B cell (primary cell): ENCODE data around the gene PRKCQ. TPM values are rescaled to one million over a fixed set of nuclear protein-coding genes. Genes with fewer than 3 reads are reported as not detected.

Experiments
- ATAC-seq: fragments of 200-7000 bp; cut with Tn5 transposase; one replicate; pipeline ENCODE4 v1.10.0; 2021; ENCODE audit warnings: low read depth, mild to moderate bottlenecking, moderate number of reproducible peaks, moderate library complexity
- CTCF ChIA-PET: fragments of 350-600 bp; sonication (Branson Sonifier 250); formaldehyde crosslinking; loops from one replicate; lab custom pipeline; 2021; ENCODE audit warnings: antibody characterized with exemption, inconsistent platforms; lab: Charles Lee
- POLR2A ChIA-PET: fragments of 350-600 bp; sonication (Branson Sonifier 250); formaldehyde crosslinking; loops from one replicate; lab custom pipeline; 2021; ENCODE audit warnings: antibody characterized with exemption; lab: Charles Lee
- DNase-seq: peaks from one replicate; pipeline ENCODE4 v3.0.0; 2013
- H2AFZ ChIP-seq: 2 replicates; pipeline ENCODE4 v1.6.1; 2012; ENCODE audit warnings: mild to moderate bottlenecking, low read depth, low read length; ENCODE audit not compliant: insufficient read depth, poor library complexity, severe bottlenecking
- H3K27ac ChIP-seq, 2 donors: 1 replicate in 1 of 2; 2 replicates in 1 of 2; pipeline ENCODE4 v1.5.1; 2012 to 2013; ENCODE audit warnings: low read length in 2 of 2, mild to moderate bottlenecking in 2 of 2, moderate library complexity in 1 of 2
- H3K27me3 ChIP-seq, 4 experiments: fragments of 200-600 bp in 1 of 4; sonication (generic) in 1 of 4; replicated peaks in 1 of 4; 1 replicate in 2 of 4; 2 replicates in 2 of 4; pipeline versions ENCODE4 v1.6.1 to v1.7.0; 2013 to 2016; ENCODE audit warnings: low read length in 3 of 4, mild to moderate bottlenecking in 2 of 4, mixed read lengths in 1 of 4, moderate library complexity in 1 of 4; ENCODE audit not compliant: insufficient read depth in 4 of 4, control insufficient read depth in 3 of 4; ENCODE audit errors: control extremely low read depth in 1 of 4
- H3K36me3 ChIP-seq, 2 experiments: replicated peaks in 1 of 2; 1 replicate in 1 of 2; 2 replicates in 1 of 2; pipeline versions ENCODE4 v1.6.1 to v1.7.1; 2013; ENCODE audit warnings: low read length in 1 of 2; ENCODE audit not compliant: insufficient read depth in 2 of 2, control insufficient read depth in 1 of 2; ENCODE audit errors: control extremely low read depth in 1 of 2, extremely low read depth in 1 of 2
- H3K4me1 ChIP-seq, 2 donors: fragments of 200-600 bp in 1 of 2; sonication (generic) in 1 of 2; 1 replicate in 1 of 2; 2 replicates in 1 of 2; pipeline versions ENCODE4 v1.5.1 to v1.6.1; 2013 to 2017; ENCODE audit warnings: low read length in 2 of 2; ENCODE audit not compliant: control insufficient read depth in 2 of 2, insufficient read depth in 2 of 2
- H3K4me2 ChIP-seq: replicated peaks from 2 replicates; pipeline ENCODE3; 2012; ENCODE audit warnings: mild to moderate bottlenecking, low read depth, low read length; ENCODE audit not compliant: poor library complexity, severe bottlenecking
- H3K4me3 ChIP-seq, 5 experiments: fragments of 200-600 bp in 1 of 5; sonication (generic) in 1 of 5; 1 replicate in 3 of 5; 2 replicates in 2 of 5; pipeline versions ENCODE4 v1.5.1 to v1.7.0; 2011 to 2016; ENCODE audit warnings: low read length in 4 of 5, mild to moderate bottlenecking in 4 of 5, low read depth in 2 of 5, control low read depth in 1 of 5, moderate library complexity in 1 of 5; ENCODE audit not compliant: insufficient read depth in 1 of 5; ENCODE audit errors: control extremely low read depth in 1 of 5, extremely low read depth in 1 of 5
- H3K79me2 ChIP-seq: fragments of 200-600 bp; sonication (generic); one replicate; pipeline ENCODE4 v1.6.0; 2016; ENCODE audit warnings: low read length; ENCODE audit not compliant: control insufficient read depth, insufficient read depth
- H3K9ac ChIP-seq: fragments of 200-600 bp; sonication (generic); 2 replicates; pipeline ENCODE4 v1.6.1; 2017; ENCODE audit warnings: mild to moderate bottlenecking, low read length, moderate library complexity
- H3K9me3 ChIP-seq, 3 donors: one replicate each; pipeline versions ENCODE4 v1.6.1 to v1.7.1; 2013; ENCODE audit warnings: low read length in 2 of 3; ENCODE audit not compliant: control insufficient read depth in 2 of 3, insufficient read depth in 1 of 3; ENCODE audit errors: control extremely low read depth in 1 of 3
- H4K20me1 ChIP-seq: 2 replicates; pipeline ENCODE4 v1.6.0; 2012; ENCODE audit warnings: mild to moderate bottlenecking, low read length; ENCODE audit not compliant: insufficient read depth, control insufficient read depth, poor library complexity, severe bottlenecking
- H3K27ac Mint-ChIP-seq: one replicate; pipeline ENCODE4 v1.8.0; 2021; ENCODE audit warnings: mixed read lengths
- H3K27me3 Mint-ChIP-seq: one replicate; pipeline ENCODE4 v1.8.0; 2021; ENCODE audit warnings: mixed read lengths
- H3K4me1 Mint-ChIP-seq: one replicate; pipeline ENCODE4 v1.8.0; 2021; ENCODE audit warnings: mixed read lengths
- H3K4me3 Mint-ChIP-seq: one replicate; pipeline ENCODE4 v1.8.0; 2021; ENCODE audit warnings: mixed read lengths
- H3K9me3 Mint-ChIP-seq: one replicate; pipeline ENCODE4 v1.8.0; 2022; ENCODE audit warnings: mixed read lengths; ENCODE audit not compliant: insufficient read depth
- CTCF ChIP-seq: fragments of 200-600 bp; IDR thresholded peaks from one replicate; pipeline ENCODE4 v1.8.0; 2022; ENCODE audit warnings: antibody characterized with exemption, mild to moderate bottlenecking
- EZH2 ChIP-seq: IDR thresholded peaks from 2 replicates; pipeline ENCODE4 v1.6.1; 2012; ENCODE audit warnings: borderline replicate concordance, low read depth, mild to moderate bottlenecking, moderate library complexity, low read length; ENCODE audit not compliant: insufficient read depth, poor library complexity, severe bottlenecking
- WGBS: methylation state at CpG from one replicate; pipeline ENCODE4 v1.1.5; 2013; ENCODE audit warnings: missing lambda C conversion rate; ENCODE audit not compliant: insufficient coverage; 5-methylcytosine and 5-hydroxymethylcytosine counted together
- intact Hi-C: fragments of 100-400 bp; cut with micrococcal nuclease; formaldehyde crosslinking; loops from one replicate; pipeline ENCODE4 v1.10.0; 2022
- polyA plus RNA-seq: library from polyadenylated mRNA; depleted of rRNA; stranded (reverse); fragments of >200 nt; gene quantifications from 2 replicates; pipeline ENCODE4 v1.2.3, GENCODE V29; 2012
- total RNA-seq, 2 donors: library from RNA; stranded (reverse); fragments of 120-200 nt in 1 of 2; gene quantifications; 1 replicate in 1 of 2; 2 replicates in 1 of 2; pipeline versions ENCODE4 v1.2.3 to v1.2.4, GENCODE V29; 2013 to 2022

Gene PRKCQ
- total and polyA plus RNA-seq, 2 donors (not counting 1 experiment from before 2014, with no cell fraction given): 0.15 to 0.16 TPM

- CTCF ChIA-PET: interaction anchor here (0.7 to 12.0 kb wide), 2 partner anchors 7 to 8 kb away, joined by 3 to 139 read pairs; no protein-coding TSS in a partner anchor
- Mint-ChIP-seq H3K27ac (no peak overlapping the region), H3K9me3 (peaks cover 7% of the 10 kb centered on the region), H3K4me3 (no peak overlapping the region), H3K4me1 (peaks cover 3% of the 10 kb centered on the region), H3K27me3 (no peaks in the 10 kb centered on the region)
- Histone ChIP-seq H3K79me2 (no peaks in the 10 kb centered on the region), H3K9ac (no peak overlapping the region), H3K4me3 (no peak overlapping the region), H3K27me3 (no peaks in the 10 kb centered on the region), H3K4me1 (no peaks in the 10 kb centered on the region), H2AFZ (no peak overlapping the region), H3K36me3 (no peaks in the 10 kb centered on the region), H3K4me2 (no peak overlapping the region), H3K9me3 (peaks cover 2 to 22% (median 12%) of the 10 kb centered on the region in 3 donors), H4K20me1 (no peaks in the 10 kb centered on the region), H3K27ac (no peak overlapping the region)
- POLR2A ChIA-PET: no interaction called here
- intact Hi-C loops: no loop called here
- TF ChIP-seq CTCF (no peak), EZH2 (no peak)
- ATAC-seq: no peak
- no peak for DNase-seq
- WGBS: 83% methylated on average over 1 of the region's 2 CpGs
Observed at GRCh38 chr10:6393168-6393567, 186.9 kb downstream of the PRKCQ start.

GRCh38 chr10:6390213-6390845, 189.7 kb downstream of the PRKCQ start:
- H3K27ac Mint-ChIP-seq: no peak overlapping the region
- Histone ChIP-seq H3K4me2 (no peak overlapping the region), H4K20me1 (no peaks in the 10 kb centered on the region), H3K36me3 (no peaks in the 10 kb centered on the region), H3K4me1 (no peaks in the 10 kb centered on the region), H3K9ac (no peak overlapping the region), H3K9me3 (peaks cover 2 to 22% (median 13%) of the 10 kb centered on the region in 3 donors), H3K4me3 (no peak overlapping the region), H2AFZ (no peak overlapping the region), H3K27me3 (no peaks in the 10 kb centered on the region), H3K27ac (no peak overlapping the region), H3K79me2 (no peaks in the 10 kb centered on the region)
- no CpG with 5 or more reads among the region's 2 CpGs for WGBS
- TF ChIP-seq CTCF (no peak), EZH2 (no peak)
- no peak for DNase-seq
- no peaks in the 10 kb centered on the region for H3K27me3 Mint-ChIP-seq
- H3K4me3 Mint-ChIP-seq: no peak overlapping the region
- ChIA-PET POLR2A (interaction anchor here (0.9 to 1.2 kb wide), 2 partner anchors 8 to 42 kb away, joined by 3 to 7 read pairs; no protein-coding TSS in a partner anchor), CTCF (interaction anchor here (1.4 to 12.0 kb wide), 4 partner anchors 10 to 188 kb away, joined by 6 to 139 read pairs (median 8); partner anchors contain the start of gene PFKFB3)
- intact Hi-C loops: no loop called here
- H3K4me1 Mint-ChIP-seq: no peaks in the 10 kb centered on the region
- ATAC-seq: no peak
- H3K9me3 Mint-ChIP-seq: peaks cover 7% of the 10 kb centered on the region
